Adrenal gland (tissue), 12 donors: ENCODE measurements around the gene RNF138. TPM values are rescaled to one million over a fixed set of nuclear protein-coding genes. Genes with fewer than 3 reads are reported as not detected.

ENCODE experiments used
- DNase-seq, 7 donors: peaks; one replicate each; pipeline ENCODE4 v3.0.0-alpha.2; 2019 to 2020
- H3K27ac ChIP-seq, 5 donors: fragments of 200-600 bp; sonication (generic) in 4 of 5; 1 replicate in 3 of 5; 2 replicates in 2 of 5; pipeline versions ENCODE4 v1.5.1 to v1.8.0; 2016 to 2020; ENCODE audit warnings: mild to moderate bottlenecking in 1 of 5
- H3K27me3 ChIP-seq: fragments of 200-600 bp; 2 replicates; pipeline ENCODE4 v1.8.0; 2021
- H3K36me3 ChIP-seq, 2 donors: fragments of 200-600 bp; replicated peaks in 1 of 2; 1 replicate in 1 of 2; 2 replicates in 1 of 2; pipeline versions ENCODE4 v1.5.1 to v1.8.0; 2018 to 2022
- H3K4me1 ChIP-seq, 2 donors: fragments of 200-600 bp; replicated peaks in 1 of 2; 1 replicate in 1 of 2; 2 replicates in 1 of 2; pipeline versions ENCODE4 v1.5.1 to v1.8.0; 2018 to 2021
- H3K4me3 ChIP-seq, 4 donors: fragments of 200-600 bp; sonication (generic) in 3 of 4; one replicate each; pipeline ENCODE4 v1.5.1; 2016 to 2018
- H3K9me3 ChIP-seq, 3 donors: fragments of 200-600 bp; sonication (generic) in 1 of 3; replicated peaks in 1 of 3; 1 replicate in 2 of 3; 2 replicates in 1 of 3; pipeline versions ENCODE4 v1.5.1 to v1.8.0; 2016 to 2021
- CTCF ChIP-seq, 6 experiments: fragments of 450-650 bp in 4 of 6; fragments of 200-600 bp in 2 of 6; sonication (generic) in 1 of 6; IDR thresholded peaks; 1 replicate in 5 of 6; 2 replicates in 1 of 6; pipeline versions ENCODE4 v1.5.1 to v1.8.0; 2016 to 2021; ENCODE audit warnings: antibody characterized with exemption in 6 of 6, mild to moderate bottlenecking in 2 of 6, moderate library complexity in 1 of 6
- POLR2A ChIP-seq, 2 donors: fragments of 450-650 bp; IDR thresholded peaks; one replicate each; pipeline ENCODE4 v1.6.1; 2017; ENCODE audit warnings: antibody characterized with exemption in 2 of 2, mild to moderate bottlenecking in 2 of 2, moderate library complexity in 1 of 2
- WGBS, 4 donors: extraction: QIAGEN DNeasy Blood & Tissue Kit in 2 of 4; methylation state at CpG; one replicate each; pipeline versions ENCODE4 v1.1.5 to v1.1.7; 2013 to 2017; 5-methylcytosine and 5-hydroxymethylcytosine counted together
- intact Hi-C, 2 donors: fragments of 100-400 bp; cut with DNase I; formaldehyde crosslinking; loops; one replicate each; pipeline versions ENCODE4 v1.14.1 to v1.15.0; 2022 to 2023
- polyA plus RNA-seq, 3 donors: library from polyadenylated mRNA; stranded (reverse); fragments of 200-250 nt in 2 of 3; fragments of 350-450 nt in 1 of 3; fragmentation: Illumina TruSeq in 1 of 3; extraction: RNeasy Lipid Tissue Mini Kit (QIAGEN cat#74804) in 1 of 3; gene quantifications; one replicate each; pipeline ENCODE4 v1.2.3, GENCODE V29; 2013 to 2014
- total RNA-seq, 9 donors: library from RNA; depleted of rRNA in 4 of 9; stranded (reverse); fragments of >200 nt in 4 of 9; fragments of 120-200 nt in 1 of 9; fragmentation: NEBNext Ultra II Directional in 1 of 9; extraction: Animal tissue kit (Norgen Biotek cat#: 25700) in 1 of 9; gene quantifications; one replicate each; pipeline versions ENCODE4 v1.1.0 to v1.2.4, GENCODE V29; 2013 to 2023
- donor health status: healthy with polysubstance abuse.
- donor health status: Bipolar disorder and iron deficiency.
- donor health status: DM: yes; HTN: yes; CAD: no.
- donor health status: DM: no; HTN: no; CAD: no.
- donor health status: DM: no; HTN: no; CAD: no.
- donor health status: DM: yes; HTN: yes; CAD: no.

The RNF138 gene
- total and polyA plus RNA-seq, 12 donors: 5.2 to 41.6 (median 15.2) TPM

- peak overlapping the region in 1 of 5 donors; percentile 70 for H3K27ac ChIP-seq
- H3K27me3 ChIP-seq: no peaks in the 10 kb centered on the region
- TF ChIP-seq POLR2A (IDR thresholded peaks at IDR 0.05): no peak
- no peak for TF ChIP-seq CTCF (IDR thresholded peaks at IDR 0.05)
- peak; percentile 17 to 62 (median 45) for DNase-seq
- H3K4me3 ChIP-seq: no peak overlapping the region
- WGBS, 4 donors: 78 to 87% (median 80%) methylated on average over 3 of the region's 3 CpGs
- no peaks in the 10 kb centered on the region for H3K9me3 ChIP-seq
- intact Hi-C loops: no loop called here
- H3K36me3 ChIP-seq: no peaks in the 10 kb centered on the region
- peaks cover 0 to 19% of the 10 kb centered on the region in 2 donors for H3K4me1 ChIP-seq
Observed at GRCh38 chr18:32049393-32050171, 42.1 kb upstream of the RNF138 start.

GRCh38 chr18:32056613-32057358 is 34.9 kb upstream of the RNF138 start:
- no peak for TF ChIP-seq CTCF (IDR thresholded peaks at IDR 0.05)
- no peak for TF ChIP-seq POLR2A (IDR thresholded peaks at IDR 0.05)
- Histone ChIP-seq H3K36me3 (no peaks in the 10 kb centered on the region), H3K27ac (no peak overlapping the region), H3K27me3 (no peaks in the 10 kb centered on the region), H3K4me3 (no peak overlapping the region), H3K4me1 (no peaks in the 10 kb centered on the region), H3K9me3 (no peaks in the 10 kb centered on the region)
- intact Hi-C loops: no loop called here
- WGBS, 4 donors: 77 to 90% (median 79%) methylated on average over 3 of the region's 3 CpGs
- no peak for DNase-seq

GRCh38 chr18:32057624-32058165 is 34.0 kb upstream of the RNF138 start:
- no peak overlapping the region for H3K27ac ChIP-seq
- WGBS, 4 donors: 76 to 90% (median 85%) methylated on average over 7 of the region's 7 CpGs
- no peak for DNase-seq
- H3K27me3 ChIP-seq: no peaks in the 10 kb centered on the region
- no peaks in the 10 kb centered on the region for H3K36me3 ChIP-seq
- no peaks in the 10 kb centered on the region for H3K9me3 ChIP-seq
- no peak for TF ChIP-seq POLR2A (IDR thresholded peaks at IDR 0.05)
- no peak for TF ChIP-seq CTCF (IDR thresholded peaks at IDR 0.05)
- intact Hi-C loops: no loop called here
- H3K4me3 ChIP-seq: no peak overlapping the region
- H3K4me1 ChIP-seq: no peaks in the 10 kb centered on the region

GRCh38 chr18:32060026-32060425 is 31.6 kb upstream of the RNF138 start:
- WGBS, 4 donors: 89 to 100% (median 97%) methylated on average over 2 of the region's 2 CpGs
- no peak overlapping the region for H3K4me3 ChIP-seq
- no peak overlapping the region for H3K27ac ChIP-seq
- no peak for DNase-seq
- H3K4me1 ChIP-seq: no peaks in the 10 kb centered on the region
- H3K9me3 ChIP-seq: no peaks in the 10 kb centered on the region
- H3K36me3 ChIP-seq: no peaks in the 10 kb centered on the region
- TF ChIP-seq POLR2A (IDR thresholded peaks at IDR 0.05) (no peak), CTCF (IDR thresholded peaks at IDR 0.05) (no peak)
- H3K27me3 ChIP-seq: no peaks in the 10 kb centered on the region
- intact Hi-C loops: no loop called here
